SK-N-SH treated with all-trans-retinoic acid at 6 μM for 48 hours (cell line): ENCODE data around the gene KLC1.

Source experiments
- ATAC-seq: fragments of 200-7000 bp; cut with Tn5 transposase; 3 replicates; pipeline ENCODE4 v1.9.1; 2020; ENCODE audit warnings: mild to moderate bottlenecking, moderate library complexity
- ARNTL ChIP-seq: fragments of 450-650 bp; formaldehyde crosslinking; IDR thresholded peaks from 2 replicates; pipeline ENCODE4 v1.5.0; 2020; ENCODE audit warnings: low read depth, mild to moderate bottlenecking, moderate library complexity, borderline replicate concordance
- BACH2 ChIP-seq: fragments of 250-450 bp; sonication (Bioruptor Pico); IDR thresholded peaks from 2 replicates; pipeline ENCODE4 v1.9.0; 2021; ENCODE audit warnings: mild to moderate bottlenecking, borderline replicate concordance
- CSDC2 ChIP-seq: fragments of 250-450 bp; sonication (Bioruptor Pico); IDR thresholded peaks from 2 replicates; pipeline ENCODE4 v1.5.0; 2020; ENCODE audit warnings: mild to moderate bottlenecking, moderate library complexity
- CSRNP3 ChIP-seq: fragments of 250-450 bp; sonication (Bioruptor Pico); IDR thresholded peaks from 2 replicates; pipeline ENCODE4 v1.5.1; 2021; ENCODE audit warnings: mild to moderate bottlenecking, moderate library complexity
- ESRRG ChIP-seq: fragments of 250-450 bp; sonication (Bioruptor Pico); IDR thresholded peaks from 2 replicates; pipeline ENCODE4 v1.6.1; 2021; ENCODE audit warnings: mild to moderate bottlenecking
- GLIS3 ChIP-seq: fragments of 250-450 bp; sonication (Bioruptor Pico); IDR thresholded peaks from 2 replicates; pipeline ENCODE4 v1.5.0; 2020; ENCODE audit warnings: mild to moderate bottlenecking, moderate library complexity
- ISL1 ChIP-seq: fragments of 250-450 bp; sonication (Bioruptor Pico); IDR thresholded peaks from 2 replicates; pipeline ENCODE4 v2.1.2; 2022; ENCODE audit warnings: mild to moderate bottlenecking, moderate library complexity
- OSR1 ChIP-seq: fragments of 250-450 bp; sonication (Bioruptor Pico); IDR thresholded peaks from 2 replicates; pipeline ENCODE4 v1.8.0; 2022; ENCODE audit warnings: moderate library complexity, mild to moderate bottlenecking, inconsistent platforms
- PATZ1 ChIP-seq: fragments of 250-450 bp; sonication (Bioruptor Pico); IDR thresholded peaks from 2 replicates; pipeline ENCODE4 v1.8.0; 2020; ENCODE audit warnings: mild to moderate bottlenecking, moderate library complexity, borderline replicate concordance
- POU6F1 ChIP-seq: fragments of 250-450 bp; sonication (Bioruptor Pico); IDR thresholded peaks from 2 replicates; pipeline ENCODE4 v1.8.0; 2021; ENCODE audit warnings: low read depth, mild to moderate bottlenecking, moderate library complexity, borderline replicate concordance
- PPARA ChIP-seq: fragments of 250-450 bp; sonication (Bioruptor Pico); IDR thresholded peaks from 2 replicates; pipeline ENCODE4 v1.5.0; 2020; ENCODE audit warnings: mild to moderate bottlenecking, borderline replicate concordance
- RARB ChIP-seq: fragments of 250-450 bp; sonication (Bioruptor Pico); IDR thresholded peaks from 2 replicates; pipeline ENCODE4 v1.8.0; 2021; ENCODE audit warnings: mild to moderate bottlenecking, moderate library complexity
- SNAI2 ChIP-seq: fragments of 250-450 bp; sonication (Bioruptor Pico); IDR thresholded peaks from 2 replicates; pipeline ENCODE4 v1.5.0; 2020; ENCODE audit warnings: mild to moderate bottlenecking, moderate library complexity
- TCF4 ChIP-seq: fragments of 250-450 bp; sonication (Bioruptor Pico); IDR thresholded peaks from 2 replicates; pipeline ENCODE4 v1.8.0; 2021; ENCODE audit warnings: mild to moderate bottlenecking, moderate library complexity, borderline replicate concordance
- TOX ChIP-seq: fragments of 250-450 bp; sonication (Bioruptor Pico); IDR thresholded peaks from 2 replicates; pipeline ENCODE4 v1.8.0; 2021; ENCODE audit warnings: mild to moderate bottlenecking, moderate library complexity, borderline replicate concordance
- TSHZ2 ChIP-seq: fragments of 250-450 bp; sonication (Bioruptor Pico); IDR thresholded peaks from 2 replicates; pipeline ENCODE4 v1.5.0; 2020; ENCODE audit warnings: mild to moderate bottlenecking, moderate library complexity
- ZC3H10 ChIP-seq: fragments of 250-450 bp; sonication (Bioruptor Pico); IDR thresholded peaks from 2 replicates; pipeline ENCODE4 v1.5.1; 2021; ENCODE audit warnings: mild to moderate bottlenecking, moderate library complexity
- ZFP3 ChIP-seq: fragments of 250-450 bp; sonication (Bioruptor Pico); IDR thresholded peaks from 2 replicates; pipeline ENCODE4 v1.5.0; 2020; ENCODE audit warnings: mild to moderate bottlenecking, moderate library complexity
- ZFP30 ChIP-seq: fragments of 450-650 bp; formaldehyde crosslinking; IDR thresholded peaks from 2 replicates; pipeline ENCODE4 v1.5.0; 2022; ENCODE audit warnings: mild to moderate bottlenecking, moderate library complexity
- ZNF565 ChIP-seq: fragments of 450-650 bp; formaldehyde crosslinking; conservative IDR thresholded peaks from 2 replicates; pipeline ENCODE4 v1.5.0; 2020; ENCODE audit warnings: low read depth, mild to moderate bottlenecking, moderate library complexity
- ZNF70 ChIP-seq: fragments of 450-650 bp; formaldehyde crosslinking; IDR thresholded peaks from 2 replicates; pipeline ENCODE4 v1.5.0; 2020; ENCODE audit warnings: mild to moderate bottlenecking, moderate library complexity
- ZNF8 ChIP-seq: fragments of 450-650 bp; formaldehyde crosslinking; IDR thresholded peaks from 2 replicates; pipeline ENCODE4 v1.5.0; 2020; ENCODE audit warnings: mild to moderate bottlenecking, moderate library complexity

Gene KLC1

GRCh38 chr14:103581954-103582703 lies 46.9 kb upstream of the KLC1 start:
- no peak for ATAC-seq
- TF ChIP-seq BACH2 (CRISPR knock-in tag) (no peak), ZNF70 (CRISPR knock-in tag) (no peak), ISL1 (CRISPR knock-in tag) (no peak), OSR1 (no peak), SNAI2 (no peak), CSRNP3 (no peak), POU6F1 (CRISPR knock-in tag) (no peak), TCF4 (no peak), PATZ1 (CRISPR knock-in tag) (no peak), ZC3H10 (CRISPR knock-in tag) (no peak), PPARA (no peak), ARNTL (no peak), TOX (CRISPR knock-in tag) (no peak), ZFP3 (CRISPR knock-in tag) (no peak), ZNF565 (CRISPR knock-in tag) (no peak)

- ATAC-seq, result no peak
- TF ChIP-seq GLIS3, result no peak
- TF ChIP-seq TCF4, result no peak
- no peak for TF ChIP-seq ZNF8 (CRISPR knock-in tag)
- TF ChIP-seq PPARA, result no peak
Measured at GRCh38 chr14:103584326-103584915, 44.6 kb upstream of the KLC1 start.

- ATAC-seq, result no peak
- TF ChIP-seq ESRRG (CRISPR knock-in tag), result no peak
- TF ChIP-seq RARB, result no peak
- no peak for TF ChIP-seq OSR1
- TF ChIP-seq BACH2 (CRISPR knock-in tag), result no peak
- no peak for TF ChIP-seq ZNF8 (CRISPR knock-in tag)
- TF ChIP-seq TSHZ2 (CRISPR knock-in tag), result no peak
- no peak for TF ChIP-seq ZFP3 (CRISPR knock-in tag)
- no peak for TF ChIP-seq ZFP30 (CRISPR knock-in tag)
- TF ChIP-seq ZNF70 (CRISPR knock-in tag), result no peak
- TF ChIP-seq GLIS3, result no peak
- no peak for TF ChIP-seq PPARA
- no peak for TF ChIP-seq ISL1 (CRISPR knock-in tag)
- TF ChIP-seq SNAI2, result no peak
- no peak for TF ChIP-seq TCF4
- no peak for TF ChIP-seq CSRNP3
- TF ChIP-seq PATZ1 (CRISPR knock-in tag), result no peak
- no peak for TF ChIP-seq POU6F1 (CRISPR knock-in tag)
- TF ChIP-seq CSDC2 (CRISPR knock-in tag), result no peak
- no peak for TF ChIP-seq ZNF565 (CRISPR knock-in tag)
Measured at GRCh38 chr14:103593577-103593976, 35.4 kb upstream of the KLC1 start.
